AG04449 (cell line): ENCODE results near the gene ERC2.

ENCODE experiments used
- CTCF ChIA-PET: fragments of 350-600 bp; formaldehyde crosslinking; extraction: SDS; loops from one replicate; lab custom pipeline; 2021; ENCODE audit warnings: antibody characterized with exemption; lab: Yijun Ruan, JAX
- POLR2A ChIA-PET: fragments of 400-600, 350-600 bp; formaldehyde crosslinking; extraction: SDS; loops from one replicate; lab custom pipeline; 2020; ENCODE audit warnings: antibody characterized with exemption, inconsistent platforms; lab: Yijun Ruan, JAX
- DNase-seq: peaks from one replicate; pipeline ENCODE4 v3.0.0-alpha.2; 2010; ENCODE audit warnings: low read depth, low spot score
- H3K4me3 ChIP-seq: 2 replicates; pipeline ENCODE4 v1.5.1; 2011; ENCODE audit warnings: low read depth, mild to moderate bottlenecking, control low read depth, low read length
- CTCF ChIP-seq: IDR thresholded peaks from one replicate; pipeline ENCODE4 v1.5.1; 2011; ENCODE audit warnings: mild to moderate bottlenecking, moderate library complexity, low read length, control low read depth, inconsistent platforms; ENCODE audit not compliant: insufficient read depth; ENCODE audit errors: missing control alignments

Gene ERC2

GRCh38 chr3:55608301-55608937 lies 859.8 kb downstream of the ERC2 start:
- no peak for TF ChIP-seq CTCF
- ChIA-PET POLR2A (no interaction called here), CTCF (interaction anchor here (0.9 kb wide), 1 partner anchor 770 kb away, joined by 3 read pairs; no protein-coding TSS in a partner anchor)
- no peak overlapping the region for H3K4me3 ChIP-seq
- no peak for DNase-seq

GRCh38 chr3:55607844-55608243 lies 860.4 kb downstream of the ERC2 start:
- TF ChIP-seq CTCF, result no peak
- POLR2A ChIA-PET, result no interaction called here
- DNase-seq, result no peak
- H3K4me3 ChIP-seq, result no peak overlapping the region
- CTCF ChIA-PET, result interaction anchor here (0.9 kb wide), 1 partner anchor 770 kb away, joined by 3 read pairs; no protein-coding TSS in a partner anchor

GRCh38 chr3:55607175-55607574 lies 861.1 kb downstream of the ERC2 start:
- no peak overlapping the region for H3K4me3 ChIP-seq
- TF ChIP-seq CTCF, result no peak
- ChIA-PET CTCF (no interaction called here), POLR2A (no interaction called here)
- DNase-seq, result no peak

GRCh38 chr3:55605443-55606236 lies 862.6 kb downstream of the ERC2 start:
- DNase-seq, result no peak
- ChIA-PET CTCF (interaction anchor here (0.8 kb wide), 1 partner anchor 42 kb away, joined by 3 read pairs; no protein-coding TSS in a partner anchor), POLR2A (no interaction called here)
- H3K4me3 ChIP-seq, result no peak overlapping the region
- no peak for TF ChIP-seq CTCF

GRCh38 chr3:55604846-55605245 lies 863.4 kb downstream of the ERC2 start:
- TF ChIP-seq CTCF, result no peak
- ChIA-PET POLR2A (no interaction called here), CTCF (interaction anchor here (1.5 kb wide), 1 partner anchor 11 kb away, joined by 5 read pairs; no protein-coding TSS in a partner anchor)
- no peak for DNase-seq
- H3K4me3 ChIP-seq, result no peak overlapping the region

- no peak overlapping the region for H3K4me3 ChIP-seq
- POLR2A ChIA-PET, result no interaction called here
- CTCF ChIA-PET, result interaction anchor here (1.5 kb wide), 1 partner anchor 11 kb away, joined by 5 read pairs; no protein-coding TSS in a partner anchor
- DNase-seq, result no peak
- no peak for TF ChIP-seq CTCF
Measured at GRCh38 chr3:55604402-55604801, 863.9 kb downstream of the ERC2 start.
